H9 (cell line): Measurements from ENCODE around the gene FARS2. TPM values are rescaled to one million over a fixed set of nuclear protein-coding genes. Genes with fewer than 3 reads are reported as not detected.

Experiments
- DNase-seq: peaks from one replicate; pipeline ENCODE4 v3.0.0-alpha.2; 2017
- H2AFZ ChIP-seq: one replicate; pipeline ENCODE4 v1.6.1; 2013; ENCODE audit warnings: mild to moderate bottlenecking, low read length, control low read depth, moderate library complexity
- H2AK5ac ChIP-seq: 2 replicates; pipeline ENCODE4 v1.6.1; 2013; ENCODE audit warnings: low read length, control low read depth, mixed read lengths; ENCODE audit not compliant: insufficient read length
- H2BK120ac ChIP-seq: one replicate; pipeline ENCODE4 v1.6.1; 2013; ENCODE audit warnings: low read depth, mild to moderate bottlenecking, low read length, control low read depth, inconsistent platforms; ENCODE audit not compliant: poor library complexity, severe bottlenecking
- H2BK12ac ChIP-seq: 2 replicates; pipeline ENCODE4 v1.6.1; 2013; ENCODE audit warnings: low read length, control low read depth, mixed read lengths, low read depth; ENCODE audit not compliant: insufficient read length
- H2BK15ac ChIP-seq: 2 replicates; pipeline ENCODE4 v1.6.1; 2013; ENCODE audit warnings: low read depth, low read length, control low read depth
- H2BK20ac ChIP-seq: one replicate; pipeline ENCODE4 v1.6.1; 2013; ENCODE audit warnings: low read depth, mild to moderate bottlenecking, low read length, control low read depth, inconsistent platforms; ENCODE audit not compliant: poor library complexity, severe bottlenecking
- H2BK5ac ChIP-seq: 2 replicates; pipeline ENCODE4 v1.6.1; 2013; ENCODE audit warnings: low read length, control low read depth, mixed read lengths; ENCODE audit not compliant: insufficient read length
- H3K14ac ChIP-seq: 2 replicates; pipeline ENCODE4 v1.6.1; 2013; ENCODE audit warnings: low read length, control low read depth; ENCODE audit not compliant: insufficient read depth
- H3K18ac ChIP-seq: 2 replicates; pipeline ENCODE4 v1.6.1; 2013; ENCODE audit warnings: low read depth, mild to moderate bottlenecking, mixed read lengths, low read length, control low read depth; ENCODE audit not compliant: insufficient read length
- H3K23ac ChIP-seq: 2 replicates; pipeline ENCODE4 v1.6.1; 2013; ENCODE audit warnings: low read length, control low read depth, mixed read lengths, low read depth; ENCODE audit not compliant: insufficient read length
- H3K23me2 ChIP-seq: 2 replicates; pipeline ENCODE4 v1.6.1; 2013; ENCODE audit warnings: low read depth, mild to moderate bottlenecking, mixed read lengths, low read length, control low read depth; ENCODE audit not compliant: insufficient read length, poor library complexity, severe bottlenecking
- H3K27ac ChIP-seq: 2 replicates; pipeline ENCODE4 v1.5.1; 2013; ENCODE audit warnings: low read length, control low read depth, mixed read lengths, low read depth; ENCODE audit not compliant: insufficient read length
- H3K27me3 ChIP-seq: 2 replicates; pipeline ENCODE4 v1.6.1; 2013; ENCODE audit warnings: low read length, control low read depth, inconsistent platforms; ENCODE audit not compliant: insufficient read depth
- H3K4ac ChIP-seq: 2 replicates; pipeline ENCODE4 v1.6.1; 2013; ENCODE audit warnings: low read depth, mild to moderate bottlenecking, control low read depth, inconsistent platforms, low read length, moderate library complexity
- H3K4me1 ChIP-seq: 2 replicates; pipeline ENCODE4 v1.6.1; 2013; ENCODE audit warnings: low read length, control low read depth, inconsistent platforms; ENCODE audit not compliant: insufficient read depth
- H3K4me2 ChIP-seq: 2 replicates; pipeline ENCODE4 v1.6.1; 2013; ENCODE audit warnings: low read length, control low read depth, mixed read lengths; ENCODE audit not compliant: insufficient read length, insufficient read depth
- H3K56ac ChIP-seq: 2 replicates; pipeline ENCODE4 v1.6.1; 2013; ENCODE audit warnings: low read depth, mild to moderate bottlenecking, mixed read lengths, low read length, control low read depth; ENCODE audit not compliant: insufficient read length
- H3K79me1 ChIP-seq: 2 replicates; pipeline ENCODE4 v1.6.1; 2013; ENCODE audit warnings: low read depth, mild to moderate bottlenecking, moderate library complexity, low read length, control low read depth, inconsistent platforms; ENCODE audit not compliant: insufficient read depth, poor library complexity, severe bottlenecking
- H3K79me2 ChIP-seq: 2 replicates; pipeline ENCODE4 v1.6.1; 2013; ENCODE audit warnings: low read length, control low read depth, inconsistent platforms; ENCODE audit not compliant: insufficient read depth
- H3K9ac ChIP-seq: 2 replicates; pipeline ENCODE4 v1.6.1; 2013; ENCODE audit warnings: low read length, control low read depth, mixed read lengths; ENCODE audit not compliant: insufficient read length; ENCODE audit errors: extremely low read depth
- H3K9me3 ChIP-seq: one replicate; pipeline ENCODE4 v1.6.1; 2013; ENCODE audit warnings: low read depth, low read length, inconsistent platforms; ENCODE audit not compliant: control insufficient read depth
- H3T11ph ChIP-seq: one replicate; pipeline ENCODE4 v1.6.1; 2013; ENCODE audit warnings: mild to moderate bottlenecking, low read length, control low read depth, inconsistent platforms
- H4K20me1 ChIP-seq: one replicate; pipeline ENCODE4 v1.6.1; 2013; ENCODE audit not compliant: control insufficient read depth, insufficient read length, insufficient read depth
- H4K5ac ChIP-seq: 2 replicates; pipeline ENCODE4 v1.6.1; 2013; ENCODE audit warnings: low read depth, mild to moderate bottlenecking, mixed read lengths, low read length, control low read depth; ENCODE audit not compliant: insufficient read length
- H4K8ac ChIP-seq: replicated peaks from 2 replicates; pipeline ENCODE4 v1.6.1; 2013; ENCODE audit warnings: low read length, control low read depth, mixed read lengths, low read depth; ENCODE audit not compliant: insufficient read length
- H4K91ac ChIP-seq: 2 replicates; pipeline ENCODE4 v1.6.1; 2013; ENCODE audit warnings: low read depth, mild to moderate bottlenecking, moderate library complexity, mixed read lengths, low read length, control low read depth; ENCODE audit not compliant: insufficient read length
- H3K27ac Mint-ChIP-seq, 3 experiments: 2 replicates in 2 of 3; 3 replicates in 1 of 3; pipeline ENCODE4 v1.8.0; 2020 to 2021; ENCODE audit warnings: mixed read lengths in 3 of 3, mild to moderate bottlenecking in 1 of 3, moderate library complexity in 1 of 3
- H3K27me3 Mint-ChIP-seq: 2 replicates; pipeline ENCODE4 v1.8.0; 2021; ENCODE audit warnings: low read depth, mild to moderate bottlenecking, moderate library complexity, mixed read lengths
- H3K36me3 Mint-ChIP-seq, 3 experiments: 2 replicates in 2 of 3; 3 replicates in 1 of 3; pipeline ENCODE4 v1.8.0; 2020 to 2021; ENCODE audit warnings: low read depth in 3 of 3, mixed read lengths in 3 of 3; ENCODE audit not compliant: insufficient read depth in 1 of 3
- H3K4me1 Mint-ChIP-seq, 2 experiments: 2 replicates each; pipeline ENCODE4 v1.8.0; 2020; ENCODE audit warnings: mixed read lengths in 2 of 2
- H3K4me3 Mint-ChIP-seq, 2 experiments: 2 replicates in 1 of 2; 3 replicates in 1 of 2; pipeline ENCODE4 v1.8.0; 2020 to 2021; ENCODE audit warnings: mild to moderate bottlenecking in 2 of 2, mixed read lengths in 2 of 2, moderate library complexity in 1 of 2
- H3K9me3 Mint-ChIP-seq, 2 experiments: 2 replicates in 1 of 2; 3 replicates in 1 of 2; pipeline ENCODE4 v1.8.0; 2020; ENCODE audit warnings: mild to moderate bottlenecking in 2 of 2, mixed read lengths in 2 of 2, moderate library complexity in 1 of 2
- CTCF ChIP-seq: fragments of 200-600 bp; sonication (generic); conservative IDR thresholded peaks from 3 replicates; pipeline ENCODE4 v1.8.0; 2021; ENCODE audit warnings: antibody characterized with exemption, mild to moderate bottlenecking
- WGBS: extraction: QIAGEN DNeasy Blood & Tissue Kit; methylation state at CpG from one replicate; pipeline ENCODE4 v1.1.7; 2013; ENCODE audit warnings: missing lambda C conversion rate, low lambda C conversion rate, mixed read lengths; ENCODE audit not compliant: insufficient read length; ENCODE audit errors: extremely low coverage; 5-methylcytosine and 5-hydroxymethylcytosine counted together
- total RNA-seq: library from RNA; stranded (reverse); gene quantifications from 2 replicates; pipeline ENCODE4 v1.2.1, GENCODE V29; 2021

The FARS2 gene
- total RNA-seq, 1 experiment from 2014 or later, result 8.5 TPM

- Histone ChIP-seq H3K14ac (no peak overlapping the region), H3K27ac (no peak overlapping the region), H2BK5ac (no peak overlapping the region), H3K27me3 (no peaks in the 10 kb centered on the region), H3K9me3 (no peaks in the 10 kb centered on the region), H3K18ac (no peak overlapping the region), H3K23me2 (no peaks in the 10 kb centered on the region), H2BK12ac (no peak overlapping the region), H2BK120ac (no peak overlapping the region), H2BK15ac (no peak overlapping the region), H4K91ac (no peak overlapping the region), H3K56ac (no peak overlapping the region), H2BK20ac (no peak overlapping the region), H3K9ac (no peak overlapping the region), H3K23ac (no peak overlapping the region), H3K4me2 (no peak overlapping the region), H4K8ac (no peak overlapping the region), H3K4ac (no peak overlapping the region), H2AFZ (no peak overlapping the region), H3K79me2 (no peaks in the 10 kb centered on the region), H4K20me1 (no peaks in the 10 kb centered on the region), H3K79me1 (no peaks in the 10 kb centered on the region), H4K5ac (no peak overlapping the region), H3K4me1 (peaks cover 7% of the 10 kb centered on the region; the same call in 1 of the 2 replicates), H3T11ph (no peak overlapping the region), H2AK5ac (no peak overlapping the region)
- Mint-ChIP-seq H3K9me3 (peaks cover 14 to 16% of the 10 kb centered on the region in 2 experiments), H3K4me3 (peak overlapping the region in 1 of 2 experiments; percentile 9; a peak in 2 of 5 replicates), H3K27ac (no peak overlapping the region), H3K4me1 (peaks cover 32 to 36% of the 10 kb centered on the region in 2 experiments), H3K36me3 (peaks cover 11 to 18% (median 13%) of the 10 kb centered on the region in 3 experiments), H3K27me3 (peaks cover 5% of the 10 kb centered on the region; the same call in 1 of the 2 replicates)
- DNase-seq, result peak; percentile 57
- TF ChIP-seq CTCF, result no peak
- no CpG with 5 or more reads among the region's 7 CpGs for WGBS
Observed at GRCh38 chr6:5713519-5713918, 452.2 kb downstream of the FARS2 start.
